Activated T-cell treated with anti-CD3 and anti-CD28 coated beads, Interleukin-2, amount 50 U/mL, for 1 hour (primary cell): Measurements from ENCODE around the gene PET100.
A peak's percentile ranks its signal among the peaks of the same experiment; 100 is the strongest.

Experiments
- DNase-seq: peaks from one replicate; pipeline ENCODE4 v3.0.0-alpha.2; 2020

PET100 gene

GRCh38 chr19:7629347-7630054 is at the start of gene PET100, which contains the start of gene XAB2:
Gene PET100 (plus strand): TSS chr19:7629793. CDS start chr19:7629834, 41 bp downstream.
Gene XAB2 (minus strand): TSS chr19:7629545. CDS start chr19:7629527, 18 bp downstream.
- peak; percentile 91 for DNase-seq

GRCh38 chr19:7582446-7582845 is 47.1 kb upstream of the PET100 start:
- DNase-seq = no peak

DNA sequence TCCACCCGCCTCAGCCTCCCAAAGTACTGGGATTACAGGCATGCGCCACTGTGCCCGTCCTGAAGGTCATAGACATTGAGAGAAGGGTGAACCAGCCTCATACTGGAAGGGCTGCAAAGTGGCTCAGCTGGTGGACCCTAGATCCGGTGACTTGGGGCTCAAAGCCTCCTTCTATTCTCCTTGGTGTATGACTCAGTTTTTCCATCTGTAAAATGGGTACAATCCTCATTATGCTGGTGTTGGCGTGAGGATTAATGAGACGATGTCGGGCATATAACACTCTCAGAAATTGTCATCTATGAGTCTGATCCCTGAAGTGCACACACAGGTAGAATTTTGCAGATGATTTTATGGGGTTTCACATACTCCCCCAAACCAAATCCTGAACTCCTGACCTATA is 39.8 kb upstream of the PET100 start:
- no peak for DNase-seq

- DNase-seq = no peak
These were observed 39.3 kb upstream of the PET100 start for GRCh38 chr19:7590256-7590655.

DNA sequence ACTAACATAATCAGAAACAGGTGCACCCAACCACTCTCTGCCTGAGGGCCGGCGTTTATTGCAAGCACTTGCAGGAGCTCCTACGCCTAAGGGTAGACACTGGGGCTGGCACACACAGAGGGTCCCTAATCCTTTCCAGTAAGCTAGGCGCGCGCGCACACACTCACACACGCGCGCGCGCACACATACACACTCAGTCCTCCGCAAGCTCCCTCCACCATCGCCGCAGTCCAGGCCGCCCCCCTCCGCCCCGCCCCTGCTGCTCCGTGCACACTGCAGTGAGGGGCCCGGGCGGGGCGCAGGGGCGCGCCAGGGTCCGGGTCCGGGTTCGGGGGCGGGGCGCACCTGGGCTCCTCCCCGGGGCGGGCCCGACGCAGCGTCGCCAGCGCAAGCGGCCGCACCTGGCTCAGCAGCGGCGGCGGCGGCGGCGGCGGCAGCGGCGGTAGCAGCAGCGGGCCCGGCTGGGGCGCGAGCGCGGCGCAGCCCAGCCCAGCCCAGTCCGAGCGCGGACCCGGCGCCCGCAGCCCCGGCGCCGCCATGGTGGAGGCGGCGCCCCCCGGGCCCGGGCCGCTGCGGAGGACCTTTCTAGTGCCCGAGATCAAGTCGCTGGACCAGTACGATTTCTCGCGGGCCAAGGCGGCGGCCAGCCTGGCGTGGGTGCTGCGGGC is 34.0 kb upstream of the PET100 start, which contains the start of gene CAMSAP3:
Gene CAMSAP3, plus strand, starts transcription at position 398 of the 668 bp plus-strand sequence. Its CDS starts 140 bp downstream, at position 538.
- peak; percentile 63 for DNase-seq

DNA sequence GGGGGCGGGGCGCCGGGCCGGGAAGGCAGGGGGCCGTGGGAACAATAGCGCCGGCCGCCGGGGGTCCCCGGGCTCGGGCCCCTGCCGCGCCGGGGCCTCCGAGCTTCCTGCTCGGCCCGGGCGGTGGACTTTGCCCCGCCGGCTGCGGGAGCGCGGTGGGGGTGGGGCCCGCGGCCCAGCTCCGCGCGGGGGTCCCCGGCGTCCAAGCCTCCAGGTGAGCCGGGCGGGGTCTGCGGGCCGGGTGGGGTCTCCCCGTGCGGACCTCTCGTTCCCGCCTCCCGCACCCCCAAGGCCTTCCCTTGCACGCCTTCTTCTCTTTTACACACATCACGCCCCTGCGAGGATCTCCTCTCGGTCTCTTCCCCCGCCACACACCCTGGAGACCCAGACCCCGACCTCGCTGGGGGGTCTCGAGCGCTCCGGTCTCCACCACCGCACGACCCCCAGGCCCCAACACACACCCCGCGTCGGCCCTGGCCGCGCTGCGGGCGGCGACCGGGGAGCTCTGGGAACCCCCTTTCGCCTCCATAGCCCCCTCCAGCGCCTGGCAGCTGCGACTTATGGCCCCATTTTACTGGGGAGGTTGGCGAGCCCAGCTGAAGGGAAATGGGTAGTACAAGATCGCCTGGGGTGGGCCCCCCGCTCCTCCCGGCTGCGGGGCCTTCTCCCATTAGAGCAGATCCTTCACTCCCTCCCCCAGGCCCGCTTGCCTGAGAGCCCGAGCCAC is 33.2 kb upstream of the PET100 start:
- no peak for DNase-seq

GRCh38 chr19:7597689-7598088 is 31.9 kb upstream of the PET100 start:
- DNase-seq = no peak

DNA sequence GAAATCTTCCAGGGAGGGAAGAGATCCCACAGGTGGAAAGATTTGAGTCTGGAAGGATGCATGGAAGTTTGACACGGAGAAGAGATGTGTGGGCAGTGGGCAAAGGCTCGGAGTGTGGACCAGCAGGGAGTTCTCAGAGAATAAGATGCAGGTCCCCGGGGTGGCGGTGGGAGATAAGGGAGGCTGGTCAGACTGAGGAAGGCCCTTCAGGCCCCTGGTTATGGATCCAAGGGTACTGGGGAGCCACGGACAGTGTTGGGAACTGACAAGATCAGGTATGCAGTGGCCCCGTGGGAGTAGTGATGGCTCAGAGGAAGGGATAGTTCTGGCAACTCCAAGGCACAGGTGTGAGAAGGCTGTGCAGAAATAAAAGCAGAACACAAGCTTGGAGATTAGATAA is 31.4 kb upstream of the PET100 start:
- no peak for DNase-seq

DNA sequence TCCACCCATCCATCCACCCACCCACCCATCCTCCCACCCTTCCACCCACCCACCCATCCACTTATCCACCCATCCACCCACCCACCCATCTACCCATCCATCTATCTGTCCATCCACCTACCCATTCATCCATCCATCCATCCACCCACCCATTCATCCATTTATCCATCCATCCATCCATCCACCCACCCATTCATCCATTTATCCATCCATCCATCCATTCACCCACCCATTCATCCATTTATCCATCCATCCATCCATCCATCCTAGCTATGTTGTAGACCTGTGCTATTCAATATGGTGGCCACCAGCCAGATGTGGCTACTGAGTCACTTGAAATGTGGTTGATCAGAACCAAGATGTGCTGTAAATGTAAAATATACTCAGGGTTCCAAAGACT is 28.9 kb upstream of the PET100 start:
- DNase-seq = no peak

GRCh38 chr19:7602240-7602934 is 27.2 kb upstream of the PET100 start:
- no peak for DNase-seq

- DNase-seq = no peak
These were observed 26.6 kb upstream of the PET100 start for GRCh38 chr19:7602935-7603497.

GRCh38 chr19:7603919-7604318 is 25.7 kb upstream of the PET100 start:
- DNase-seq = no peak

- DNase-seq = no peak
These were observed 23.9 kb upstream of the PET100 start for GRCh38 chr19:7605490-7606222.

DNA sequence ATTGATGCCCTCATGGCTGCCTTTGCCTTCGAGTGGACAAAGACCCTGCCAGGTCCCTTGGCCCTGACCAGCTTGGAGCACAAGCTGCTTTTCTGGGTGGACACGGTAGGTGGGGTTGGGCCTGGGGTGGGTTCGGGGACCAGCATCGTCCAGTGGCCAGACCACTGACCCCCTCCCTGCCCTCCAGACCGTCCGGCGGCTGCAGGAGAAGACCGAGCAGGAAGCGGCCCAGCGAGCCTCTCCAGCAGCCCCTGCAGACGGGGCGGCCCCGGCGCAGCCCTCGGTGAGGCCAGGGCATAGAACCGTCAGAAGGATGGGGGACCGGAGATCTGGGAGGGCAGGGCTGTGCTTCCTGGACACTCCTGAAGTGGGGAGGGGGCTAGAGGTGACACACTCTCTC is 23.3 kb upstream of the PET100 start:
- no peak for DNase-seq

DNA sequence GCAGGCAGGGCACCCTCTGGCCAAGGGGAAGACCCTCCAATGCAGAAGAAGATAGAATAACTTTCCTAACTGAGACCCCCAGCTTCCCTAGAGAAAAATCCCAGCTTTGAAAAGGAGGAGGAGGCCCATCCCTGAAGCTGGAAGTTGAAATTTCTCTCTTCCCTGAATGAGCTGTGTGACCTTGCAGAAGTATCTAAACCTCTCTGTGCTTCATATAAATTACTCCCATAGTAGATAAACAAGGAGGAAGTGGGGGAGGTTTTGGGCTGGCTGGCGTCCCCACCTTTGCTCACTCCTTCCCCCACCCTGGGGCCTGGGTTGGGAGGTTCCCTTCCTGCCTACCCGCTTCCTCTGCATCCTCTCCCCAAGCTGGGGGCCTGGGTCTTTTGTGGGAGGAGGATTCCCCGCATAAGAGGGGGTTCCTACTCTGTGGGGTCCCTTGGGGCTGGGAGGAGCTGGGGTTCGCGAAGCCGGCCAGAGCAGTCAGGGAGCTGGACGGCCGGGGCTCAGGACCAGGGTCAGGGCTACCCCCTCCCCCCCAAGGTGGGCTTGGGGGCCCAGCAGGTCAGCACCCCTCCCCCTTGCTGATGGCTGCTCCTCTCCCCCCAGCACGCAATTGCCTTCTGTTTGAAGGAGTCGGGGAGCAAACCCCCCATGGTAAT is 22.2 kb upstream of the PET100 start:
- DNase-seq = no peak

DNA sequence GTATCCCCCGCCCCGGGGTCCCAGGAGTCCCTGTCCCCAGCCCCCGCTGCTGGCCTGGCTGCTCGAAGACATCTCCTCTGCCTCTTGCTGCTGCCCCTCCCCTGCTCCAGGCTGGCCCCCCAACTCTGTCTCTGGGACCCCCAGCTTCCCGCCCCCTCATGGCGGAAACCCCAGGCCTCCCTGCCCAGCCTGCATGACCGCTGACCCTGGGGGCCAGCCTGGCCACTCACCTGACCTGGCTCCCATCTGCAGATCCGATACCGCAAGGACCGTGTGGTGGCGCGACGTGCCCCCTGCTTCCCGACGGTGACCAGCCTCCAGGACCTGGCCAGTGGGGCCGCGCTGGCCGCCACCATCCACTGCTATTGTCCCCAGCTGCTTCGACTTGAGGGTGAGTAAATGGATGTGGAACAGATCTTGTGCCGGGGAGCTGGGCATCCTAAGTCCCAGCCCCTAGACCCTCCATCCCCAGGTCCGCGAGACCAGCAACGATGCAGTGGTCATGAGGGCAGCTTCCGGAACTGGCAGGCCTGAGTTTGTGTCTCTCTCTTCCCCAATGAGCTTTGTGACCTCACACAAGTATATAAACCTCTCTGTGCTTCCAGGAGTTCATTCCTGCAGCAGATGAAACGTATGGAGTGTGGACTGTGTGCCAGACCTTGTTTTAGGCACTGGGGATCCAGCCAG is 21.6 kb upstream of the PET100 start:
- DNase-seq = no peak

GRCh38 chr19:7610491-7611240 is 18.9 kb upstream of the PET100 start:
- no peak for DNase-seq

DNA sequence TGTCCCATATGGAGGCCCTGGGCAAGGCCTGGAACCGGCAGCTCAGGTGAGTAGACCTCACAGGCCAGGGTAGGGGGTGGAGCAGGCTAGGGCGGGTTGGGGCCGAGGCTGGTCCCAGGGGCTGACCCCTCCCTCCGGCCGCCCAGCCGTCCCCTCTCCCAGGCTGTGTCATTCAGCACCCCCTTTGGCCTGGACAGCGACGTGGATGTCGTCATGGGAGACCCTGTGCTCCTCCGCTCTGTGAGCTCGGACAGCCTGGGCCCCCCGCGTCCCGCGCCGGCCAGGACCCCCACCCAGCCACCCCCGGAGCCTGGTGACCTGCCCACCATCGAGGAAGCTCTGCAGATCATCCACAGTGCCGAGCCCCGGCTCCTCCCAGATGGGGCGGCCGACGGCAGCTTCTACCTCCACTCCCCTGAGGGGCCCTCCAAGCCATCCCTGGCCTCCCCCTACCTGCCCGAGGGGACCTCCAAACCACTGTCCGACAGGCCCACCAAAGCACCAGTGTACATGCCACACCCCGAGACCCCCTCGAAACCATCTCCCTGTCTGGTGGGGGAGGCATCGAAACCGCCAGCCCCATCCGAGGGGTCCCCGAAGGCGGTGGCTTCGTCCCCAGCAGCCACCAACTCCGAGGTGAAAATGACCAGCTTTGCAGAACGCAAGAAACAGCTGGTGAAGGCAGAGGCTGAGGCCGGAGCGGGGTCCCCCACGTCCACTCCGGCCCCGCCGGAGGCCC is 17.9 kb upstream of the PET100 start:
- DNase-seq = no peak
